Gastroesophageal sphincter (tissue), 4 donors: ENCODE results near the gene PRDM2. TPM values are rescaled to one million over a fixed set of nuclear protein-coding genes. Genes with fewer than 3 reads are reported as not detected.

Source experiments
- ATAC-seq: fragments of 150-250 bp; one replicate; pipeline ENCODE4 v1.9.1; 2016; ENCODE audit warnings: mild to moderate bottlenecking, moderate library complexity
- H3K27ac ChIP-seq, 4 donors: fragments of 200-600 bp; sonication (generic) in 3 of 4; 1 replicate in 3 of 4; 2 replicates in 1 of 4; pipeline ENCODE4 v1.5.1; 2016 to 2019
- H3K27me3 ChIP-seq: fragments of 200-600 bp; sonication (generic); one replicate; pipeline ENCODE4 v1.5.1; 2019
- H3K36me3 ChIP-seq, 2 donors: fragments of 200-600 bp; sonication (generic); one replicate each; pipeline ENCODE4 v1.5.1; 2019; ENCODE audit warnings: control low read depth in 1 of 2
- H3K4me1 ChIP-seq, 3 donors: fragments of 200-600 bp; sonication (generic); 1 replicate in 2 of 3; 2 replicates in 1 of 3; pipeline ENCODE4 v1.5.1; 2016 to 2019; ENCODE audit warnings: control low read depth in 2 of 3
- H3K4me3 ChIP-seq, 2 donors: fragments of 200-600 bp; sonication (generic); one replicate each; pipeline ENCODE4 v1.5.1; 2019; ENCODE audit warnings: mild to moderate bottlenecking in 1 of 2, moderate library complexity in 1 of 2
- H3K9me3 ChIP-seq, 3 donors: fragments of 200-600 bp; sonication (generic); one replicate each; pipeline ENCODE4 v1.5.1; 2017 to 2019; ENCODE audit warnings: control low read depth in 2 of 3
- EP300 ChIP-seq: sonication (generic); formaldehyde crosslinking; IDR thresholded peaks from one replicate; pipeline ENCODE4 v1.6.1; 2017; ENCODE audit warnings: antibody characterized with exemption, mild to moderate bottlenecking
- POLR2A ChIP-seq, 2 donors: fragments of 450-650 bp; IDR thresholded peaks; one replicate each; pipeline ENCODE4 v1.6.1; 2017; ENCODE audit warnings: antibody characterized with exemption in 2 of 2, mild to moderate bottlenecking in 2 of 2, moderate library complexity in 1 of 2
- POLR2AphosphoS5 ChIP-seq: sonication (generic); formaldehyde crosslinking; IDR thresholded peaks from one replicate; pipeline ENCODE4 v1.6.1; 2017; ENCODE audit warnings: antibody characterized with exemption
- WGBS, 2 donors: methylation state at CpG; one replicate each; pipeline ENCODE4 v1.1.5; 2018; ENCODE audit warnings: low coverage in 1 of 2; 5-methylcytosine and 5-hydroxymethylcytosine counted together
- total RNA-seq, 4 donors: library from RNA; depleted of rRNA; stranded (reverse); fragments of >200 nt; gene quantifications; one replicate each; pipeline ENCODE4 v1.1.0, GENCODE V29; 2016
- TF ChIP-seq, protein P1 (sequence below), 4 experiments: fragments of 200-600 bp in 2 of 4; fragments of 450-650 bp in 2 of 4; sonication (generic) in 1 of 4; IDR thresholded peaks; one replicate each; pipeline ENCODE4 v1.5.1; 2017 to 2019; ENCODE audit warnings: antibody characterized with exemption in 4 of 4, mild to moderate bottlenecking in 2 of 4, moderate library complexity in 2 of 4

PRDM2 gene
- total RNA-seq, 4 donors from 2014 or later = 23.7 to 55.6 (median 43.0) TPM

DNA sequence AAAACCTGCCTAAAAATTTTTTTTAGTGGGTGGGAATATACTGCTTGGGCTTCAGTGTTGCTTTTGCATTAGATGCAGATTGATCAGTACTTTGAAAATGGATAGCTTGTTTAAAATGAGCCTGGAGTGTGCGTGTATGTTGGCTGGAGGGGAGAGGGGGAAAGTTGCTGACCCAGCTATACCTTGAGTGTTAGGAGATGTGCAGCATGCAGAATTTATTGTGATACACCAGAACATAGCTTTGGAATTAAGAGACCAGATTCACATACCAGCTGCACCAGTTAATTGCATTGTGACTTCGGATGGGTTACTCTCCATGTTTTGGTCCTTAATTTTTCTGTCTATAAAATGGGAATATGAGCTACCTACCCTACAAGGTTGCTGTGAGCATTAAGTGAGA, 60.4 kb downstream of the PRDM2 start:
- Histone ChIP-seq H3K36me3 (no peaks in the 10 kb centered on the region), H3K9me3 (no peaks in the 10 kb centered on the region), H3K4me1 (peaks cover 5 to 88% (median 19%) of the 10 kb centered on the region in 3 donors), H3K27me3 (no peaks in the 10 kb centered on the region), H3K4me3 (no peak overlapping the region), H3K27ac (no peak overlapping the region)
- TF ChIP-seq POLR2A (IDR thresholded peaks at IDR 0.05) (no peak), POLR2AphosphoS5 (no peak), EP300 (no peak)
- TF ChIP-seq, protein P1, sequence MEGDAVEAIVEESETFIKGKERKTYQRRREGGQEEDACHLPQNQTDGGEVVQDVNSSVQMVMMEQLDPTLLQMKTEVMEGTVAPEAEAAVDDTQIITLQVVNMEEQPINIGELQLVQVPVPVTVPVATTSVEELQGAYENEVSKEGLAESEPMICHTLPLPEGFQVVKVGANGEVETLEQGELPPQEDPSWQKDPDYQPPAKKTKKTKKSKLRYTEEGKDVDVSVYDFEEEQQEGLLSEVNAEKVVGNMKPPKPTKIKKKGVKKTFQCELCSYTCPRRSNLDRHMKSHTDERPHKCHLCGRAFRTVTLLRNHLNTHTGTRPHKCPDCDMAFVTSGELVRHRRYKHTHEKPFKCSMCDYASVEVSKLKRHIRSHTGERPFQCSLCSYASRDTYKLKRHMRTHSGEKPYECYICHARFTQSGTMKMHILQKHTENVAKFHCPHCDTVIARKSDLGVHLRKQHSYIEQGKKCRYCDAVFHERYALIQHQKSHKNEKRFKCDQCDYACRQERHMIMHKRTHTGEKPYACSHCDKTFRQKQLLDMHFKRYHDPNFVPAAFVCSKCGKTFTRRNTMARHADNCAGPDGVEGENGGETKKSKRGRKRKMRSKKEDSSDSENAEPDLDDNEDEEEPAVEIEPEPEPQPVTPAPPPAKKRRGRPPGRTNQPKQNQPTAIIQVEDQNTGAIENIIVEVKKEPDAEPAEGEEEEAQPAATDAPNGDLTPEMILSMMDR (IDR thresholded peaks at IDR 0.05) = no peak
- ATAC-seq = no peak
- WGBS, 2 donors = 60 to 100% methylated on average over 1 to 2 of the region's 2 CpGs

GRCh38 chr1:13760921-13761320, 60.9 kb downstream of the PRDM2 start:
- TF ChIP-seq POLR2AphosphoS5 (no peak), EP300 (no peak), POLR2A (IDR thresholded peaks at IDR 0.05) (no peak)
- TF ChIP-seq, protein P1 (IDR thresholded peaks at IDR 0.05) = no peak
- Histone ChIP-seq H3K27ac (no peak overlapping the region), H3K4me3 (no peak overlapping the region), H3K27me3 (no peaks in the 10 kb centered on the region), H3K4me1 (peaks cover 5 to 84% (median 19%) of the 10 kb centered on the region in 3 donors), H3K36me3 (no peaks in the 10 kb centered on the region), H3K9me3 (no peaks in the 10 kb centered on the region)
- WGBS, 2 donors = 74 to 79% methylated on average over 5 of the region's 5 CpGs
- no peak for ATAC-seq

DNA sequence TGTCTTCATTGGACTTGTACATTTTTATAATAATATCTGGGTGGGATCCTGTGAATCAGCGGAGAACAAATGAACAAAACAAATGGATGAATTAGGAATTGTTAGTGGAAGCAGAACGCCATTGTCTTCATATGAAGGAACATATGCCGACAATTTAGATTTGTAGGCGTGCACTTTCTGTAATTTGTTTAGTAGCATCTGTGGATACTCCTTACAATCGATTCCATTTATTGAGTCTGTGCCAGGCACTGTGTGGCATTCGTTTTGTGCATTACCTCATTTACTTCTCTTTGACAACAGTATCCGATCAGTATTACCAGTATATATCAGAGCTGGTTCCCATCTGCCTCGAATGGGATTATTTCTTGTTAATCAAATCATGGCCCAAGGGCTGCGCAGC, 61.9 kb downstream of the PRDM2 start:
- WGBS, 2 donors = 84 to 85% methylated on average over 8 to 9 of the region's 9 CpGs
- Histone ChIP-seq H3K4me1 (peaks cover 4 to 84% (median 13%) of the 10 kb centered on the region in 3 donors), H3K27ac (no peak overlapping the region)

GRCh38 chr1:13762642-13763041, 62.7 kb downstream of the PRDM2 start:
- peaks cover 0 to 81% (median 6%) of the 10 kb centered on the region in 3 donors for H3K4me1 ChIP-seq
- WGBS, 2 donors = 60% methylated on average over 1 of the region's 8 CpGs; no CpG with 5 or more reads in 1 of the 2 donors
- TF ChIP-seq, protein P1 (IDR thresholded peaks at IDR 0.05) = no peak
- TF ChIP-seq POLR2AphosphoS5 (no peak), EP300 (no peak), POLR2A (IDR thresholded peaks at IDR 0.05) (no peak)
- H3K27me3 ChIP-seq = no peaks in the 10 kb centered on the region
- no peak overlapping the region for H3K27ac ChIP-seq
- H3K4me3 ChIP-seq = no peak overlapping the region
- H3K36me3 ChIP-seq = no peaks in the 10 kb centered on the region
- ATAC-seq = no peak
- no peaks in the 10 kb centered on the region for H3K9me3 ChIP-seq

More for the DNA sequence above, 61.9 kb downstream of the PRDM2 start:
- no peak for TF ChIP-seq EP300
- TF ChIP-seq, protein P1 (IDR thresholded peaks at IDR 0.05) = no peak
- TF ChIP-seq POLR2AphosphoS5 = no peak
- no peak for TF ChIP-seq POLR2A (IDR thresholded peaks at IDR 0.05)
- H3K36me3 ChIP-seq = no peaks in the 10 kb centered on the region
- ATAC-seq = no peak
- H3K27me3 ChIP-seq = no peaks in the 10 kb centered on the region
- no peak overlapping the region for H3K4me3 ChIP-seq
- no peaks in the 10 kb centered on the region for H3K9me3 ChIP-seq

DNA sequence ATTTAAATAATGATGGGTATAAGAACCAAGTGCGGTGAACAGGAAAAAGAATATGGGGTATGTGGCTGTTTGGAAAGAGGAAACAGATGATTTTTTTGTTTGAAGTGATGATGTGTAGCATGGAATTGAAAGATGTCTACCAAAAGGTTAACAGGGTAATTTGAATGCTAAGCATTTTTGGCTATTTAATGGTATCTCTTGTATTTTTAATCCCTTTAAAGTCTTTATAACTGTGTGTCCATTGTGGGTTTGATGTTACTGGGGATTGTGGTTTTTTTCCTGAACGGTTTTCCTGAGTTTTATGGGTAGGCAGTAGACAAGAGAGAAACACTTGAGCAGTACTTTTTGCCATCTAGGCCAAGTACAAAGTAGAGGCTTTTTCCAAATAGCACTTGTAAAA, 63.2 kb downstream of the PRDM2 start:
- WGBS, 2 donors = 58 to 85% methylated on average over 2 of the region's 2 CpGs
- H3K27ac ChIP-seq = no peak overlapping the region
- TF ChIP-seq POLR2AphosphoS5 (no peak), EP300 (no peak), POLR2A (IDR thresholded peaks at IDR 0.05) (no peak)
- TF ChIP-seq, protein P1 (IDR thresholded peaks at IDR 0.05) = no peak
- ATAC-seq = no peak
- H3K9me3 ChIP-seq = no peaks in the 10 kb centered on the region
- no peak overlapping the region for H3K4me3 ChIP-seq
- no peaks in the 10 kb centered on the region for H3K27me3 ChIP-seq
- H3K4me1 ChIP-seq = peaks cover 0 to 75% (median 6%) of the 10 kb centered on the region in 3 donors
- no peaks in the 10 kb centered on the region for H3K36me3 ChIP-seq
